Endodermal cell (in vitro differentiated cells): ENCODE measurements around the gene PTPRT. TPM values are rescaled to one million over a fixed set of nuclear protein-coding genes. Genes with fewer than 3 reads are reported as not detected.

Source experiments
- DNase-seq: peaks from one replicate; pipeline ENCODE4 v3.0.0-alpha.2; 2017
- H3K27ac ChIP-seq: 2 replicates; pipeline ENCODE4 v1.5.1; 2013; ENCODE audit warnings: mild to moderate bottlenecking, low read depth, low read length, moderate library complexity
- H3K27me3 ChIP-seq: 2 replicates; pipeline ENCODE4 v1.6.1; 2013; ENCODE audit warnings: mild to moderate bottlenecking, low read length, moderate library complexity; ENCODE audit not compliant: insufficient read depth, control insufficient read depth, poor library complexity, severe bottlenecking
- H3K36me3 ChIP-seq: 2 replicates; pipeline ENCODE4 v1.7.0; 2013; ENCODE audit warnings: mild to moderate bottlenecking, low read length, moderate library complexity; ENCODE audit not compliant: control insufficient read depth, insufficient read depth
- H3K4me1 ChIP-seq: one replicate; pipeline ENCODE4 v1.7.0; 2013; ENCODE audit warnings: low read length; ENCODE audit not compliant: control insufficient read depth, insufficient read depth
- H3K4me3 ChIP-seq: 2 replicates; pipeline ENCODE4 v1.5.1; 2013; ENCODE audit warnings: mild to moderate bottlenecking, low read length, moderate library complexity
- H3K9ac ChIP-seq: 2 replicates; pipeline ENCODE4 v1.6.1; 2013; ENCODE audit warnings: mild to moderate bottlenecking, low read length, moderate library complexity; ENCODE audit not compliant: poor library complexity, severe bottlenecking; ENCODE audit errors: extremely low read depth
- H3K9me3 ChIP-seq: 2 replicates; pipeline ENCODE4 v1.6.1; 2013; ENCODE audit warnings: mild to moderate bottlenecking, low read length, moderate library complexity; ENCODE audit not compliant: control insufficient read depth
- H3K27ac Mint-ChIP-seq: 2 replicates; pipeline ENCODE4 v1.8.0; 2020; ENCODE audit warnings: mixed read lengths
- H3K27me3 Mint-ChIP-seq: 2 replicates; pipeline ENCODE4 v1.8.0; 2021; ENCODE audit warnings: mild to moderate bottlenecking, mixed read lengths; ENCODE audit not compliant: insufficient read depth
- H3K36me3 Mint-ChIP-seq: 2 replicates; pipeline ENCODE4 v1.8.0; 2020; ENCODE audit warnings: low read depth, mixed read lengths
- H3K4me1 Mint-ChIP-seq: 2 replicates; pipeline ENCODE4 v1.8.0; 2020; ENCODE audit warnings: mixed read lengths
- H3K4me3 Mint-ChIP-seq: 2 replicates; pipeline ENCODE4 v1.8.0; 2020; ENCODE audit warnings: mild to moderate bottlenecking, moderate library complexity, mixed read lengths
- H3K9me3 Mint-ChIP-seq: 2 replicates; pipeline ENCODE4 v1.8.0; 2020; ENCODE audit warnings: mild to moderate bottlenecking, mixed read lengths
- WGBS, 2 experiments: methylation state at CpG; one replicate each; pipeline versions ENCODE4 v1.1.5 to v1.1.7; 2013; ENCODE audit warnings: missing lambda C conversion rate in 2 of 2, mixed read lengths in 1 of 2; ENCODE audit not compliant: insufficient coverage in 1 of 2, insufficient read length in 1 of 2; 5-methylcytosine and 5-hydroxymethylcytosine counted together
- total RNA-seq, 2 donors: library from RNA; stranded (reverse); fragmentation: NEBNext Ultra II Directional in 1 of 2; extraction: Animal tissue kit (Norgen Biotek cat#: 25700) in 1 of 2; gene quantifications; 2 replicates in 1 of 2; 3 replicates in 1 of 2; pipeline ENCODE4 v1.2.1, GENCODE V29; 2021
- TF ChIP-seq, protein P1 (sequence below): fragments of 200-600 bp; sonication (generic); conservative IDR thresholded peaks from 2 replicates; pipeline ENCODE4 v1.5.0; 2021; ENCODE audit warnings: antibody characterized with exemption, mild to moderate bottlenecking

Gene PTPRT
- total RNA-seq, 2 donors from 2014 or later, result 2.3 to 2.7 TPM

DNA sequence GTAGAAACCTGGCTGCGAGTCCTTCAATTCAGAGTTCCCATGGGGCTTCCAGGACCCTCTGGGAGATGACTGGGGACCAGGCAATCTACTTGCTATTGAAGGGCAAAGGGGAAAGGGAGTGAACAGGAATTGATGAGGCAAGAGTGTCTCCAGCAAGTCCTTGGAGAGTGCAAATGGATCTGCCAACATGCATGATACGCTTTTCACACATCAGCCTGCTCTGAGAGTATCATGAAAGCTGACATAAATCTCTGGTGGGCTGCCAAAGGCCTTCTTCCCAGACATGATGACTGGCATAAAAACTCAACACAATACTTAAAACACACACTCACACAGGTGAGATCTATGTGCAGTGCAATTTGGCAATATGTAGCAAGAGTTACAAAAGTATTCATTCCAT lies 759.1 kb downstream of the PTPRT start:
- Histone ChIP-seq H3K4me3 (no peak overlapping the region), H3K27me3 (no peaks in the 10 kb centered on the region), H3K36me3 (no peaks in the 10 kb centered on the region), H3K27ac (no peak overlapping the region), H3K9me3 (no peaks in the 10 kb centered on the region), H3K9ac (no peak overlapping the region), H3K4me1 (no peaks in the 10 kb centered on the region)
- Mint-ChIP-seq H3K4me1 (no peaks in the 10 kb centered on the region), H3K27me3 (no peaks in the 10 kb centered on the region), H3K9me3 (no peaks in the 10 kb centered on the region), H3K36me3 (no peaks in the 10 kb centered on the region), H3K27ac (no peak overlapping the region), H3K4me3 (no peak overlapping the region)
- 85 to 100% methylated on average over 1 to 2 of the region's 2 CpGs for WGBS, 2 experiments
- DNase-seq, result no peak
- TF ChIP-seq, protein P1, sequence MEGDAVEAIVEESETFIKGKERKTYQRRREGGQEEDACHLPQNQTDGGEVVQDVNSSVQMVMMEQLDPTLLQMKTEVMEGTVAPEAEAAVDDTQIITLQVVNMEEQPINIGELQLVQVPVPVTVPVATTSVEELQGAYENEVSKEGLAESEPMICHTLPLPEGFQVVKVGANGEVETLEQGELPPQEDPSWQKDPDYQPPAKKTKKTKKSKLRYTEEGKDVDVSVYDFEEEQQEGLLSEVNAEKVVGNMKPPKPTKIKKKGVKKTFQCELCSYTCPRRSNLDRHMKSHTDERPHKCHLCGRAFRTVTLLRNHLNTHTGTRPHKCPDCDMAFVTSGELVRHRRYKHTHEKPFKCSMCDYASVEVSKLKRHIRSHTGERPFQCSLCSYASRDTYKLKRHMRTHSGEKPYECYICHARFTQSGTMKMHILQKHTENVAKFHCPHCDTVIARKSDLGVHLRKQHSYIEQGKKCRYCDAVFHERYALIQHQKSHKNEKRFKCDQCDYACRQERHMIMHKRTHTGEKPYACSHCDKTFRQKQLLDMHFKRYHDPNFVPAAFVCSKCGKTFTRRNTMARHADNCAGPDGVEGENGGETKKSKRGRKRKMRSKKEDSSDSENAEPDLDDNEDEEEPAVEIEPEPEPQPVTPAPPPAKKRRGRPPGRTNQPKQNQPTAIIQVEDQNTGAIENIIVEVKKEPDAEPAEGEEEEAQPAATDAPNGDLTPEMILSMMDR, result no peak

DNA sequence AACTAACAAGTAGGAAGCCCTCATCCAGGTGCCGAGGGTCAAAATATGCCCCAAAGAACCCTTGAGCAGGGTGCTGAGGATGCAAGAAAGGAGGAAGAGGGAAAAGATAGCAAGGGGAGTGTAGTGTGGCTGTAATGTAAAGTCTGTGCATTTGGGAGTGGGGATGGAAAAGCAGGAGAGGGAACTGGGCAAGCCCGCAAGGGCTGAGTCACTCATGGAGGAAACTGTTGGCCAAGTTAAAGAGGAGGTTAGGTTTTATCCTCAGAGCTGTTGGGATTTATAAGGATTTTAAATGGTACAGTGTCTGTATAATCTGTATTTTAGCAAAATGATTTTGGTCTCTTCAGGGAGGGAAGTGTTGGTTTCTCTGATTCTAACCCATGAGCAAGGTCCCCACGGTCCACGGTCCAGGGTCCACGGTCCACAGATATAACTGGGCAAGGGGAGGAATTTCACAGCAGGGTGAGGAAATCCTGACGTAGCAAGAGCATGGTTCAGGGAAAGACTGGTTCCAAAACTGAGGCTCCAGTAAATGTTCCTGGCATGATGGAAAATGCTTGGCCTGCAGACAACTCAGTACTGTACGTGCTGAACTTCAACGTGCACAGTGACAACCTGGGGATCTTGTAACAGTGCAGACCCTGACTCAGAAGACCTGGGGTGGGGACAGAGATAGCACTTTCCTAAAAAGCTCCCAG lies 759.8 kb downstream of the PTPRT start:
- Mint-ChIP-seq H3K9me3 (no peaks in the 10 kb centered on the region), H3K4me3 (no peak overlapping the region)

DNA sequence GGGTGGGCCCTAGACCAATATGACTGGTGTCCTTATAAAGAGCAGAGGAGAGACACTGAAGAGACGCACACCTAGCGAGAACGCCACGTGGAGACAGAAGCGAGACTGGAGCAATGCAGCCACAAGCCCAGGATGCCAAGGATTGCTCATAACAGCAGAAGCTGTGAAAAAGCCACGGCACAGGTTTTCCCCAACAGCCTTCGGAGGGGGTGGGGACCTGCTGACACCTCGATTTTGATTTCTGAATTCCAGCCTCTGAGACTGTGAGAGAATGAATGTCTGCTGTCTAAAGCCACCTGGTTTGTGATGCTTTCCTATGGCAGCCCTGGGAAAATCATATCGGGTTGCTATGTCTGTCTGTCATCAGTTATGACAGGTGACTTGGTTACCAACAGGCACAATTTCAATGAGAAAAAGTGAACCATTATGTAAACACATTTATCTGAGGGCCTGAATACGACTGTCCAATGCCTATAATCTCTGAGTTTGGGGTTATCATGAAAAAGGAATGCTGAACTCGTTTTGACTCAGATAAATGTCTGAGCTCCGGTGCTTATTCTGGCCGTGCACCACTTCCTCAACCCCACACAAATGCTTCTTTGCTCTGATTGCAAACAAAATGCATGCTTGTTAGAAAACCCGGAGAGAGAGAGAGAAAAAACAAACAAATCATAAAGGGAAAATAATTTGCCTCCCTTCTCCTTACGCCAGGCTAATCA lies 769.7 kb downstream of the PTPRT start:
- Histone ChIP-seq H3K4me1 (no peaks in the 10 kb centered on the region), H3K9ac (no peak overlapping the region), H3K27me3 (no peaks in the 10 kb centered on the region), H3K4me3 (no peak overlapping the region), H3K36me3 (no peaks in the 10 kb centered on the region), H3K9me3 (peaks cover 5% of the 10 kb centered on the region), H3K27ac (no peak overlapping the region)
- DNase-seq, result no peak
- TF ChIP-seq, protein P1, result no peak
- no peak overlapping the region for H3K27ac Mint-ChIP-seq
- H3K27me3 Mint-ChIP-seq, result peaks cover 2% of the 10 kb centered on the region
- no peaks in the 10 kb centered on the region for H3K4me1 Mint-ChIP-seq
- H3K36me3 Mint-ChIP-seq, result no peaks in the 10 kb centered on the region
- 88% methylated on average over 10 to 14 of the region's 15 CpGs for WGBS, 2 experiments
- H3K9me3 Mint-ChIP-seq, result no peaks in the 10 kb centered on the region
- H3K4me3 Mint-ChIP-seq, result no peak overlapping the region

More for the DNA sequence above, 759.8 kb downstream of the PTPRT start:
- Histone ChIP-seq H3K9ac (no peak overlapping the region), H3K27ac (no peak overlapping the region), H3K9me3 (no peaks in the 10 kb centered on the region), H3K27me3 (no peaks in the 10 kb centered on the region), H3K4me1 (no peaks in the 10 kb centered on the region), H3K4me3 (no peak overlapping the region), H3K36me3 (no peaks in the 10 kb centered on the region)
- no peaks in the 10 kb centered on the region for H3K4me1 Mint-ChIP-seq
- 79 to 82% methylated on average over 7 to 8 of the region's 8 CpGs for WGBS, 2 experiments
- no peaks in the 10 kb centered on the region for H3K36me3 Mint-ChIP-seq
- TF ChIP-seq, protein P1, result no peak
- no peak for DNase-seq
- H3K27me3 Mint-ChIP-seq, result no peaks in the 10 kb centered on the region
- no peak overlapping the region for H3K27ac Mint-ChIP-seq
